GM12865 (cell line): Measurements from ENCODE around the gene OR5K3.
"Not testable (repeated sequence)": the region's sequence is repeated elsewhere in the genome, so short reads cannot be mapped to it uniquely, and the experiment has no call there.

Experiments
- DNase-seq: peaks from one replicate; pipeline ENCODE4 v3.0.0; 2010; ENCODE audit warnings: low read depth
- H3K4me3 ChIP-seq: 2 replicates; pipeline ENCODE4 v1.5.1; 2011; ENCODE audit warnings: mild to moderate bottlenecking, low read depth, low read length, control low read depth
- CTCF ChIP-seq: IDR thresholded peaks from 2 replicates; pipeline ENCODE4 v1.5.1; 2011; ENCODE audit warnings: low read length, control low read depth, low read depth, inconsistent platforms; ENCODE audit not compliant: insufficient read depth; ENCODE audit errors: missing control alignments

OR5K3 gene

GRCh38 chr3:98372445-98372844 is 18.0 kb upstream of the OR5K3 start:
- H3K4me3 ChIP-seq: no peak overlapping the region
- DNase-seq: no peak
- no peak for TF ChIP-seq CTCF

- no peak for DNase-seq
- H3K4me3 ChIP-seq: no peak overlapping the region
- TF ChIP-seq CTCF: no peak
These were observed 13.8 kb upstream of the OR5K3 start for GRCh38 chr3:98376631-98377030.

GRCh38 chr3:98388147-98388546 is 2.3 kb upstream of the OR5K3 start:
- H3K4me3 ChIP-seq: no peak overlapping the region
- DNase-seq: no peak
- no peak for TF ChIP-seq CTCF

GRCh38 chr3:98395101-98395500 is 4.6 kb downstream of the OR5K3 start:
- TF ChIP-seq CTCF: no peak
- H3K4me3 ChIP-seq: no peak overlapping the region
- no peak for DNase-seq

GRCh38 chr3:98396482-98396881 is 6.0 kb downstream of the OR5K3 start:
- DNase-seq: peak; percentile 41
- not testable (repeated sequence) for H3K4me3 ChIP-seq

GRCh38 chr3:98398513-98398912 is 8.0 kb downstream of the OR5K3 start:
- TF ChIP-seq CTCF: no peak
- no peak for DNase-seq
- H3K4me3 ChIP-seq: no peak overlapping the region

- DNase-seq: no peak
- TF ChIP-seq CTCF: no peak
- no peak overlapping the region for H3K4me3 ChIP-seq
These were observed 12.0 kb downstream of the OR5K3 start for GRCh38 chr3:98402507-98402906.

- no peak for TF ChIP-seq CTCF
- no peak overlapping the region for H3K4me3 ChIP-seq
- DNase-seq: no peak
These were observed 13.5 kb downstream of the OR5K3 start for GRCh38 chr3:98404010-98404409.
